ENCODE data around the gene CDK5R1.

CDK5R1 gene

GRCh38 chr17:32470405-32471167 is 16.2 kb upstream of the CDK5R1 start:
- no peak overlapping the region for H3K27ac ChIP-seq
- DNase-seq (ENCODE audit: low read depth, low spot score), result no peak

GRCh38 chr17:32471652-32472051 is 15.1 kb upstream of the CDK5R1 start:
- H3K27ac ChIP-seq, result no peak overlapping the region
- no peak for DNase-seq (ENCODE audit: low read depth, low spot score)

DNA sequence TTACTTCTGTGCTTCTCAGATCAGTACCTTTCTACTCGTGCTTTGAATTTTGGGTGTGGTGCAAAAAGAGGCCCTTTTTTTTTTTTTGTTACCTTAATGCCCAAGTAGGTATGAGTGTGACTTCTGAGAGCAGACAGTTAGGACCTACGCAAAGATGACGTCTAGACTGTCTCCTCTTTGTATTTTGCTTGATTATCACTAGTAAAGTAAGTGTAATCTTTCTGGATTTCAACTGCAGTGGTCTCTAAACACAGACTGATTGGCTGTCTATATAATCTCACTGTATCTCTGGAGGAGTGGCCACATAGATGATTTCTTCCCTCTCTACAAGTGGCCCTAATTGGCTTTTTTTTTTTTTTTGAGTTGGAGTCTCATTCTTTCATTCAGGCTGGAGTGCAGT is 11.5 kb upstream of the CDK5R1 start:
- no peak for DNase-seq (ENCODE audit: low read depth, low spot score)
- H3K27ac ChIP-seq, result no peak overlapping the region

GRCh38 chr17:32477220-32477619 is 9.6 kb upstream of the CDK5R1 start:
- no peak for DNase-seq (ENCODE audit: low read depth, low spot score)
- H3K27ac ChIP-seq, result no peak overlapping the region

GRCh38 chr17:32479074-32479617 is 7.6 kb upstream of the CDK5R1 start:
- no peak overlapping the region for H3K27ac ChIP-seq
- no peak for DNase-seq (ENCODE audit: low read depth, low spot score)

DNA sequence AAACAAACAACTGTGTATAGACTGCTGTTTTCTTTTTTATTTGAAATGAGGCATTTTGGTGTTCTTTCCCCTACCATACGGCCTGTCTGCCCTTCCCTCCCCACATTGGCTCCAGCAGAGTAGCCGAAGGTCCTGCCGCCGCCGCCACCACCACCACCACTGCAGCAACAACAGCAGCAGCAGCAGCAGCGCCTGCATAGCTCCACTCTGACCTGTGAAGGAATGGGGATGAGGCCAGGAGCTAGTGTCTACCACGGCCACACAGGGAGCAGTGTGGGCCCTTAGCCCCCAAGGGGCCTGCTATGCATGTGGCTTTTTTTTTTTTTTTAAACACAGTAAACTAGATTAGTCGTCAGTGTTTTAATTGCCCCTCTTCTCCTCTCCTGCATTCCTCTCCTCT is 5.6 kb upstream of the CDK5R1 start:
- DNase-seq (ENCODE audit: low read depth, low spot score), result no peak
- H3K27ac ChIP-seq, result no peak overlapping the region

DNA sequence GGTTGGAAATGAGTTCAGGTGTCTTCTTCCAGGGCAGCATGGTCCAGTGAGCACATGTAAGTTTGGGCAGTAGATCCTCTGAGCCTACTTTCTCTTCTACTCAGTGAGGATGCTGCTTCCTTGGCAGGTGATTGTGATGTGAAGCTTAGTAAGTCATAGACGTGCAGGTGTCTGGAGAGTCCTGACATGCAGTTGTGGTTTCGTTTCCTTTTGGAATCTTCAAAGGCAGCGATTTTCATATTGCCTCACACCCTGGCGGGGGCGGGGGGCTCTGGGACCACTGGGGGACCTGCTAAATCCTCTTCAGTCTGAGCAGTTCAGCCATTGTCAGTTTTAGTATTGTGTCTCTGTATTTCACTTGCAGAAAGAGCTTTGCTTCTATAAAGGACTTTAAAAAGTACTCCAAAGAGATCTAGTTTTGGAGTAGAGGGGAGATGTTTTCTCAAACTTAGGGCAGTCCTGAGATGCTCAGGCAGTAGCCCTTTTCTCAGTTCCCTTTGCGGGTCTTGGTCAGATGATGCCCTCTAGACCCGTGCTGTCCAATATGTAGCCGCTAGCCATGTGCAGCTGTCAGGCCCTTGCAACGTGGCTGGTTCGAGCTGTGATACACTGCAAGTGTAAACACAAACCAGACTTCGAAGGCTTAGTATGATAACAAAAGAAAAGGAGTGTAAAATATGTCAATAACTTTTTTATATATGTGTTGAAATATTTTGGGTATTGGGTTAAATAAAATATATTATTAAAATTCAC is 4.0 kb upstream of the CDK5R1 start:
- DNase-seq (ENCODE audit: low read depth, low spot score), result no peak
- peak overlapping the region; percentile 12 for H3K27ac ChIP-seq

DNA sequence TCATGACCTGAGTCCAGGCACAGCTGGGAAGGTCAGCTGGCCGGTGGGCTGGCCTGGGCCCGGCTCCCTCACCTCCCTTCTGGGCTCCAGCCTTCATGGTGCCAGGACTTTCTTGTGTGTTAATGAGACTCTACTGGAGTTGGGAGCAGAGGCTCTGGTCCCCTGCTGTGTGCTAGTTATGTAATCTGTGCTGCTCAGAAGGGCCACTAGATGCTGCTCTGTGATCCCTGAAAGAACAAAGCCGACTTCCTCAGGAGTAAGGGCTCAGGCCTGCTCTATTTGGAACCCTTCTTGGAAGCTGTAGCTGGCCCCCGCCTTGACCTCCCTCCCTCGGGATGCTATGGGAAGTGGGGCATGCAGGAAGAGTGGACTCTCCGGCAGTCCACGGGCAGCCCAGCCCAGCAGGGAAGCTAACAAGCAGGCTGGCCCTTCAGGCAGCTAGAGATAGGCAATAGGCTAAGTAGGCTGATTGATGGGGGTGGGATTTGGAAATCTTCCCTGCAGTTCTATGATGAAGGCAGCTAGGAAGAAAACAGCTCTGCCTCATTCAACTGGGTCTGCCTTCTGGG is 3.3 kb upstream of the CDK5R1 start:
- peak overlapping the region; percentile 12 for H3K27ac ChIP-seq
- no peak for DNase-seq (ENCODE audit: low read depth, low spot score)

DNA sequence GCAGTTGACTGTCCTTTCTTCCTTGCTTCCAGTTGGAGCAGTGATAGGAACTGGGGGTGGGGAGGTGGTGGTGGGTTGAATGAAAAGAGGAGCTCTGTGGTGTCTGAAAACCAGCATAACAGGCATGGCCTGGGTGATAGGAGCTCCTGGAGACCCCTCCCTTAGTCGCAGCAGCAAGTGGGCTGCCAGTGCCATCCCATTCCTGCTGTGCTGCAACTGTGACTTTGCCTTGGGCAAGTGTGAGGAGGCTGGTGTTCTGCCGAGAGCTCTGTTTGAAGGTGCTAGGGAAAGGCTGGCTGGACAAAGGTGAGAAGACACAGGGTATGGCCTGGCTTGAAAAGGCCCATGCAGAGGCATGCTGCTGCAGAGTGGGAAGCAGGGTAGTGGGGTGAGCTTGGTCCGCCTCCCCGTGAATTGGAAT is 2.7 kb upstream of the CDK5R1 start:
- DNase-seq (ENCODE audit: low read depth, low spot score), result no peak
- H3K27ac ChIP-seq, result no peak overlapping the region

DNA sequence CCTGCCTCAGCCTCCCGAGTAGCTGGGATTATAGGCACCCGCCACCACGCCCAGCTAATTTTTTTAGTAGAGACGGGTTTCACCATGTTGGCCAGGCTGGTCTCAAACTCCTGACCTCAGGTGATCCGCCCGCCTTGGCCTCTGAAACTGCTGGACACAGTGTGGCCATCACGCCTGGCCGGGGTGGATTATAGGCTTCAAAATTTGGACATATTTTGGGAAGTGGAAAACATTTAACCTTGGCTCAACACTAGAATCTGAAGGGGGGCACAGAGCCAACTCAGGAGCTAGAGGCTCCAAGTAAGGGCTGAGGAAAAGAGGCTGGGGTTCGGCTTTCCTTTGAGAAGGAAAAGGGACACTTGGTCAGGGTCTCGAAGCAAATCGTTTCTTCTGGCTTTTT is 2.2 kb upstream of the CDK5R1 start:
- H3K27ac ChIP-seq, result no peak overlapping the region
- DNase-seq (ENCODE audit: low read depth, low spot score), result no peak

DNA sequence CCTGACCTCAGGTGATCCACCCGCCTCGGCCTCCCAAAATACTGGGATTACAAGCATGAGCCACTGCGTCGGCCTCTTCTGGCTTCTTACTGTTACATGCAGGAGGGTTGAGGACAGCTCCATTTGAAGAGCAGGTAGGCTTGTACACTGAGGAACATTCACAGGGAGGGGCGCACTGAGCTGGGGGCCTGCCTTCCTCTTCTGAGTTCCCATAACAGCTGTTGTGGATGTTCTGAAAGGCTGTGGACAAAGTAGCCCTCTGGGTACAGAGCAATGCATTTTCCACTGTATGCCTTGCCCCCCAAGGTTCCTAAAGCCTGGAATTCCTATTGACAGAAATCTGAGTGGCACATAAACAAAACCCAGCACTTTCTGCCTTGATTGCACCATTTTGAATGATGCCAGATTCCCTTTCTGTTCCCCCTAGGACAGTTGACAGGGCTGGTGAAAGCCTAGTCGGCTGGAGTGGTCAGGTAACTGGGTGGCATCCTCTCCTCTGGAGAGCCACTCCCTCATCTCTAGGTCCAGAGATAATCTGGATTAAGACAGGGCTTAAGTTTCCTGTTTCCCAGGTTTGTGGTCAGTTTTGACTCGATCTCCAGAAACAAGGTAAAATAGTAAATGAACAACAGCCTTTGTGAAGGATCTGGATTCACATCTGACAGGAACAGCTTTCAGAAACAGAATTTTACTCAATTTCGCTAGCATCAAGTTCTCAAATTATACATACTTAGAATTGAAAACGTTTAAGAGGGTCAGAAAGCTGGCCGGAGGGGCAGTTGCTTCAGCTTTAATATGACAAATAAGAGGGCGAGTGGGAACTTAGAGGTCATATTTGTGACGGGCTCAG is 1.3 kb upstream of the CDK5R1 start:
- DNase-seq (ENCODE audit: low read depth, low spot score), result no peak
- H3K27ac ChIP-seq, result peak overlapping the region; percentile 67

DNA sequence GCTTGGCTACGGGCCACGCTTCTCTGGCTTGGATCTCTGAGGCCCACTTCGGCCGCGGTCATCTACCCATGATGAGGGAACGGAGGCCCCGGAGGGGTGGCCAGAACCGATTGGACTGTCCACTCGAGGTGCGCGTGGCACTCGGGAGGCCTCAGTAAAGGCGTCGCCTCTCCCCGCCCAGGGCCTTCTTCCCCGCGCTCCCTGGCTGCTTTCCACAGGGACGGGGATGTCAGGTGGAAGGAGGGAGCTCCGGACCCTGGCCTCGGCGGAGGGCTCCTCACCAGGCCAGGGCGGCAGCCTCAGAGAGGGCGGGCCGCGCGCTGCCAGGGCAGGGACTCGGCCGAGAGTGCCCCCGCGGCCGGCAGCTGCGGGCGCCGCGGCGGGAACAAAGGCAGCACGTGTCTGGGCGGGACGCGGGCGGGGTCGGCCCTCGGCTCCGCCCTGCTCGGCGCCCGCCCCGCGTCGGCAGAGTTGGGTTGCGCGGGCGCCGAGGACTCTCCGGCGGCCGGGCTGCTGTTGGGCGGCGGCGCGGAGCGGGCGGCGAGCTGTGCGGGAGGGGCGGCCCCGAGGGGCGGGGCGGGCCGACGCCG is 587 bp upstream of the CDK5R1 start:
- DNase-seq (ENCODE audit: low read depth, low spot score), result no peak
- H3K27ac ChIP-seq, result peak overlapping the region; percentile 67

- H3K27ac ChIP-seq, result peak overlapping the region; percentile 67
- no peak for DNase-seq (ENCODE audit: low read depth, low spot score)
Measured at GRCh38 chr17:32487473-32488176, 832 bp downstream of the CDK5R1 start.

DNA sequence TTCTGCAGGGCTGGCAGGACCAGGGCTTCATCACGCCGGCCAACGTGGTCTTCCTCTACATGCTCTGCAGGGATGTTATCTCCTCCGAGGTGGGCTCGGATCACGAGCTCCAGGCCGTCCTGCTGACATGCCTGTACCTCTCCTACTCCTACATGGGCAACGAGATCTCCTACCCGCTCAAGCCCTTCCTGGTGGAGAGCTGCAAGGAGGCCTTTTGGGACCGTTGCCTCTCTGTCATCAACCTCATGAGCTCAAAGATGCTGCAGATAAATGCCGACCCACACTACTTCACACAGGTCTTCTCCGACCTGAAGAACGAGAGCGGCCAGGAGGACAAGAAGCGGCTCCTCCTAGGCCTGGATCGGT is 1.4 kb downstream of the CDK5R1 start:
- H3K27ac ChIP-seq, result peak overlapping the region; percentile 67
- no peak for DNase-seq (ENCODE audit: low read depth, low spot score)

- no peak overlapping the region for H3K27ac ChIP-seq
Measured at GRCh38 chr17:32488604-32489180, 1.9 kb downstream of the CDK5R1 start.

DNA sequence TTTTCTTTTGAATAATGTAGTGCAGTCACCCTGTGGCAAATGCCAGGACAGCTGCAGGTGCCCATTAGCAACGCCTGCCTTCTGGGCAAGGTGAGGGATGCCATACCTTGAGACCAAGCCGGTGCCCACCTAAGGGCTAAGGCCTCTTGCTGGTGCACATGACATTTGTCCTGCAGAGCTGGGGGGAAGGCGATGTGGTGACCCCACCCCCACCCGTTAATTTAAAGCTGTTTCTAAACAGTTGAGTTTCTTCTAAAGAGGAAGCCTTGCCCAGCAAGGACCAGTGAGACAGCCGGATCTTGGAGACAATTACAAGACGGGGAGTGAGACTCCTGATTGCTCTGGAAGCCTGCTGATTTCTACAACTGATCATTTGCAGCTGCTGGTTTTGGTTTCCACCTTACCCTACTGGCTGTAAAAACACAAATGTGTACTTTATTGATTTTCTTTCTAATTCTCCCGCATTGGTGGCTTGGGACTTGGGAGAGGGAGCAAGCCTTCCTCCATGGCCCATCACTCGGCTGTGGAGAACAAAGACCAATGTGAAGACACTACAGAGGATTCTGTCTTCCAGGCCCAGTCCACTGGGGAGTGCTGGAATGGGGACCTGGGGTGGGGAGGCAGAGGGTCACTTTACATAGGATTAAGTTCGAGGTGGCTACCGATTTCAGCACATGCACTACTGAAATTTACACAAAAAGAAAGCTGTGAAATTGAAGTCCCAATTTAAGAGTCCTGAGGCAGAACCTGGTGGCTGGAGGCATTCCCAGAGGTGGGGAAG is 2.7 kb downstream of the CDK5R1 start:
- DNase-seq (ENCODE audit: low read depth, low spot score), result no peak
- no peak overlapping the region for H3K27ac ChIP-seq

More at GRCh38 chr17:32488604-32489180, 1.9 kb downstream of the CDK5R1 start:
- DNase-seq (ENCODE audit: low read depth, low spot score), result no peak

DNA sequence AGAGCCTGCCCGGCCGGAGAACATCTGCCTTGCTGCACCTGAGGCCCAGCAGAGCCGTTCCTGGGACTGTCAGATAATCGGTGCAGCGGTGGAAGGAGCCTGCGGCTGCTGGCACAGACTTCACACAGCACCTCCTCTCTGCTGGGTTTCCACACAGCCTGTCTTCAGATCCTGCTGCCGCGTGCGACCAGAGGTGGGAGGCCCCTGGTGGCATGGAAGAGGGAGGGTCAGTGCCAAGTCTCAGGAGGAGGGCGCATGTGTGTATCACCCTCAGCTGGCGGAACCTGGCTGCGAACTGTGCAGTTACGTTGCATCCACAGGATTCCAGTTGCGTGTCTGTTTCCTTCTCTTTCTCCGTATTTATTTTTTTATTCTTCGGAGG is 3.3 kb downstream of the CDK5R1 start:
- no peak for DNase-seq (ENCODE audit: low read depth, low spot score)
- no peak overlapping the region for H3K27ac ChIP-seq
